ENCODE data around the gene FOXP4.

FOXP4 gene

DNA sequence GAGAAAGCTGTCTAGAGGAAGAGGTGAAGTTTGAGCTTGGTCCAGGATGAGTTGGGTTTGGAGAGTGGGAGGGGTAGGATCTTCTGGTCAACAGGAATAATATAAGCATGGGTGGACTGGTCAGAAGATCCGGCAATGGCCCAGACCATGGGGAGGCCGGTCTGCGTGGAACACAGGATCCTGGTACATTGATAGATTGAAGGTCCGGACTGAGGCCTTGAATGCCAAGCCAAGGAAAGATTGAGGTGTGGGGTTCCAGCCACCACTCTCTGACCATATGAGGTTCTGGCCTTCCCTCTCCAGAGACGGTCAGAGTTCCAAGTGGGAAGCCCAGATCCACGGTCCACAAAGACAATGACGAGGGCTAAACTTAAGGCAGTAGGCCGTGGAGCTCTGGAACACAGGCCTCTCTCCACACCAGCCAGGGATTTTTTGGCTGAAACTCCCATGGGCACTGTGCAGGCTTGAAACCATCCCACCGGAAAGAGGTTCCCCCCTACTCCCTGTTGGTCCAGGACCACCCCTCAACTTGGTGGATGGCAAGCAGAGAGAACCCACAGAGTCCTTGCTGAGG is 95.3 kb downstream of the FOXP4 start:
- intact Hi-C loops (cut with micrococcal nuclease): no loop called here
- H3K9me3 Mint-ChIP-seq: no peaks in the 10 kb centered on the region
- no peak overlapping the region for H3K27ac Mint-ChIP-seq
- H3K4me3 Mint-ChIP-seq: no peak overlapping the region
- H3K4me1 Mint-ChIP-seq (ENCODE audit: low read depth): peaks cover 19% of the 10 kb centered on the region
- peaks cover 68% of the 10 kb centered on the region for H3K27me3 Mint-ChIP-seq
- no peaks in the 10 kb centered on the region for H3K36me3 Mint-ChIP-seq (ENCODE audit: low read depth)

DNA sequence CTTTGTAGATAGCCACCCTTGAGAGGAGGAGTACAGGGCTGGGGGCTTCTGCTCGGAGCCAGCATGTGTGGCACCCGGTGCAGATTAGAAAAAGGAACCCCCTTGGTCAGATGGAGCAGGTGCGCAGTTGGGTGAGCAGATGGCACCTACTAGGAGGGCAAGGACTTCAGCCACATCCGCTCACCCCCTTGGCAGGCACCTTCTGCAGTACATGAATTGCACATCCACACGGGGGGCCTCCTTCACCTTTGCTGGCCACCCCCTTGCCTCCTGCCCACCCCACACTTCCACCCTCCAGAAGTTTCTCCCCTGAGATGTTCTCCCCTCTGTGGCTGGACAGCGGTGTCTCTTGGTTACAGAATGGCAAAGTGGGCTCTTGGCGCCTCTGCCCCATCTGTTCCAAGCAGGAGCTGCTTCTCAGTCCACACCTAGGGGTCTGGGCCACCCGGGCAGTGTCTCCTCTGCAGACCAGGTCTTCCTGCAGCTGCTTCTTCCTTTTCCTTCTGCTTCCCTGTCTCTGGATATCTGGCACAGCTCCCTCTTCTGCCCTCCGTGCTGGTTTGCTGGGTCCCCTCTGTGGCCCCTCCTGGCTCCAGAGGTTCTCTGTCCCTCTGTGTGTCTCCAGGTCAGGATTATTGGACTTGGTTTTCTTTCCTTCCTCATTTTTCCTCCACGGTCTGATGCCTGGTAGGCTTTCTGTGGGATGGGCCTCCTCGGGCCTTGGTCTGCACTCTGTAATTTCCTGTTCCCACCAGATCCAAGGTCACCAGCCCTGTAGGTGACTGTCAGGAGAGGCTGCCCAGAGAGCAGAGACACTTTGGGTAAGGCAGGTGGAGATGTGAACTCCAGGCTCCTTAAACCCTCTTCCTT is 96.1 kb downstream of the FOXP4 start:
- H3K4me1 Mint-ChIP-seq (ENCODE audit: low read depth): peaks cover 19% of the 10 kb centered on the region
- intact Hi-C loops (cut with micrococcal nuclease): no loop called here
- H3K9me3 Mint-ChIP-seq: no peaks in the 10 kb centered on the region
- H3K36me3 Mint-ChIP-seq (ENCODE audit: low read depth): no peaks in the 10 kb centered on the region
- H3K27ac Mint-ChIP-seq: no peak overlapping the region
- no peak overlapping the region for H3K4me3 Mint-ChIP-seq
- peaks cover 61% of the 10 kb centered on the region for H3K27me3 Mint-ChIP-seq

DNA sequence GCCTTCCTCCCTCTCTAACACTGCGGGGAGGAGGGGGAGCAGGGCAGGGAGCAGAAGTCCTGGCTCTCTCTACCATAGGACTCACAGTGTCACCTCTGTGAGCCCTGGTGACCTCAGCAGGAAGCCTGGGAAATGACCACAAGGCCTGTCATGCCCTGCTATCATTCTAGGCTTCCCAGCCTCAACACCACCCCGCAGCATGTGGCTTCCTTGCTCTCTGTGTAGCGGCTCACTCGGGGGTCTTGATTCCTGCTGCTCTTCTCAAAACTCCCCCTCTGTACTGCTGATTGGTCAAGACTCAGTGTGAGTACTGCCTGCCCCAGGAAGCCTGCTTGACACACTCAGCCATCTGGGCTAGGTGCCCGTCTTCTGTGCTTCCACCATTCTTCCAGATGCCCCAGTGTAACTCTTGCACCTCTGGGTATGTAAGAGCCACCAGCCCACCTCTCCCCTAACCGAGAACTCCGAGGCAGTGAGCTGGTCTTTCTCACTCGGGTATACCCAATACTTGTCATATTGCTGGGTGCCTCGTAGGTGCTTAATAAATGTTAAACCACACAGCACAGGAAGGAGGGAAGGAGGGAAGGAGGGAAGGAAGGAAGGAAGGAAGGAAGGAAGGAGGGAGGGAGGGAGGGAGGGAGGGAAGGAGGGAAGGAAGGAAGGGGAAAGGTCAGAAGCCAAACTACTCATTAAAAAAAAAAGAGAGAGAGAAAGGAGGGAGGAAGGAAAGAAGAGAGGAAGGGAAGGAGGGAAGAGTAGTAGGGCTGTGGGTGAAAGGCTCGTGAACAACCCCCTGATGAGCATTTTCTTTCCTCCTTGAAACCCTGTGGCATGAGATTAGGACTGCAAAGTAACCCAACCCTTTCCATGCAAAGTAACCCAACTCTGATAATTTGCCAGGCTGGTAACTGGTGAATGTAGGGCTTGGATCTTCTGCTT is 97.0 kb downstream of the FOXP4 start:
- H3K9me3 Mint-ChIP-seq: no peaks in the 10 kb centered on the region

DNA sequence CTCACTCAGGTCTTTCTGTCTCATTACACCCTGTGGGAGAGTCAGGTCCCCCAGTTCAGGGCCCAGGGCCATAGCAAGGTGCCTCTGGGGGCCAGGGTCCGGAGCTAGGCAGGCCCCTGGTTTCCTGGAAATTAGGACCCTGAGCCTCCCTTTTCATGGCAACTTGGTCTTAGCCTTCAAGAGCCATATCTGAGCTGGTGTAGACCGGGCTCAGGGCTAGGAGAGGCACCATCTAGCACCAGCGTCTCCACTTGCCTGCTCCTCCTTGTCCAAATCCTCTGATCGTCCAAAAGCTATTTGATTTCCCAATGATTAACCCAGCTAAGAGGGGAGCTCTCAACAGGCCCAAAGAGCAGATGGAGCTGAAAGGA is 97.7 kb downstream of the FOXP4 start:
- intact Hi-C loops (cut with micrococcal nuclease): no loop called here

More for the DNA sequence above, 97.0 kb downstream of the FOXP4 start:
- no peak overlapping the region for H3K27ac Mint-ChIP-seq
- peaks cover 11% of the 10 kb centered on the region for H3K4me1 Mint-ChIP-seq (ENCODE audit: low read depth)
- no peaks in the 10 kb centered on the region for H3K36me3 Mint-ChIP-seq (ENCODE audit: low read depth)
- no peak overlapping the region for H3K4me3 Mint-ChIP-seq
- peaks cover 53% of the 10 kb centered on the region for H3K27me3 Mint-ChIP-seq
- intact Hi-C loops (cut with micrococcal nuclease): no loop called here

DNA sequence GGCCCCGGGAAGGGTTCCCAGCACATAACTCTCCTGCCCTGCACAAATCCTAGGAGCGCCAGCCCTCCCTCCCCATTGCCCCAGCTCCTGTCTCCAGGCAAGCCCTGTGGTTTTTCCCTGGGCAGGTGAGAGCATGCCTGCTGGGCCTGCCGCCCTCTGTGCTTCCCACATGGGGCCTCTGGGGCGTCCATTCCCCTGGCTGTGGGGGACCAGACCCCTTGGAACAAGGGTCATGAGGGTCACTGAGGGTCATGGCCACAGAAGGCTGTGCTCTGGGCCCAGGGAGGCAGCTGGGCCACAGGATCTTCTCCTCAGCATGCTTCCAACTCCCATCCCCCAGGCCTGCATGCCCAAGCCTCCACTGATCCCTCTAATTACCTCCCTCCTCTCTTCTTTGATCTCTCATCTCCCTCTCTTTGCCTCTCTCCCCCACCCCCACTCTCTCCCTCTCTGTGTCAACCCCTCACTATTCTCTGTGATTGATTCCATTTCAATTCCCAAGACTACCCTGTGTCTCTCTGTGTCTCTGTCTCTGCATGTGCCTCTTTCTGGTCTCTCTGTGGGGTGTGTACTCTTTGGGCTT is 98.2 kb downstream of the FOXP4 start:
- H3K9me3 Mint-ChIP-seq: no peaks in the 10 kb centered on the region
- intact Hi-C loops (cut with micrococcal nuclease): no loop called here
- H3K27ac Mint-ChIP-seq: no peak overlapping the region
- H3K27me3 Mint-ChIP-seq: peaks cover 41% of the 10 kb centered on the region
- H3K4me3 Mint-ChIP-seq: no peak overlapping the region
- H3K4me1 Mint-ChIP-seq (ENCODE audit: low read depth): peaks cover under 1% of the 10 kb centered on the region
- no peaks in the 10 kb centered on the region for H3K36me3 Mint-ChIP-seq (ENCODE audit: low read depth)

More for the DNA sequence above, 97.7 kb downstream of the FOXP4 start:
- no peak overlapping the region for H3K4me3 Mint-ChIP-seq
- no peaks in the 10 kb centered on the region for H3K9me3 Mint-ChIP-seq
- H3K4me1 Mint-ChIP-seq (ENCODE audit: low read depth): peaks cover 6% of the 10 kb centered on the region
- peaks cover 46% of the 10 kb centered on the region for H3K27me3 Mint-ChIP-seq
- no peaks in the 10 kb centered on the region for H3K36me3 Mint-ChIP-seq (ENCODE audit: low read depth)
- no peak overlapping the region for H3K27ac Mint-ChIP-seq

DNA sequence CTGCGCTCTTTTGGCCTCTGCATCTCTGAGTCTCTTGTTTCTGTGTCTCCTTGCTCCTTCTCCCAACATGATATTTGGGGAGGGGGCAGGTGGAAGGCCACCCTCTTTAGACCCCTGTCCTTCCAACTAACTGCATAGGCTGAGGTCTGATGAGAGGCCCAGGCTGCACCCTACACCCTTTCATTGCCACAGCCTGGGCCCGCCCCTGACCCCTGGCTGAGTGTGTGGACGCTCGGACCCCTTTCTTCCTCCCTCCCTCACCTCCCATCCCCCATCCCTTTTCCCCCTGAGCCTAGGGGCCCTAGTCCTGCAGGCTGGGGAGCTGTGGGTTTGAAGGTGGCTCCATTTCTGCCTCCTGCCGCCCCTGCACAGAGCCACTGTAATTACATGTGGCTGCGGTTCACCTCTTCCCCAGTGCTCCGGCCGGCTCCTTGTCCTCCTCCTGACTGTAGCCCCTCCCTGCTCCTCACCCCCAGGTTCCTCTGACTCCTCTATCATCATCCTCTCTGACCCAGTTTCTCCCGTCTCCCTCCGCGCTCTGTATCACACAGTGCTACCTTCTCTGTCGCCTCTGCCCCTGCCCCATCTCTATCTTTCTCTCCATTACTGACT is 98.9 kb downstream of the FOXP4 start:
- Mint-ChIP-seq H3K36me3 (ENCODE audit: low read depth) (no peaks in the 10 kb centered on the region), H3K27me3 (peaks cover 34% of the 10 kb centered on the region), H3K9me3 (no peaks in the 10 kb centered on the region), H3K4me3 (no peak overlapping the region), H3K4me1 (ENCODE audit: low read depth) (no peaks in the 10 kb centered on the region), H3K27ac (no peak overlapping the region)
- intact Hi-C loops (cut with micrococcal nuclease): no loop called here

DNA sequence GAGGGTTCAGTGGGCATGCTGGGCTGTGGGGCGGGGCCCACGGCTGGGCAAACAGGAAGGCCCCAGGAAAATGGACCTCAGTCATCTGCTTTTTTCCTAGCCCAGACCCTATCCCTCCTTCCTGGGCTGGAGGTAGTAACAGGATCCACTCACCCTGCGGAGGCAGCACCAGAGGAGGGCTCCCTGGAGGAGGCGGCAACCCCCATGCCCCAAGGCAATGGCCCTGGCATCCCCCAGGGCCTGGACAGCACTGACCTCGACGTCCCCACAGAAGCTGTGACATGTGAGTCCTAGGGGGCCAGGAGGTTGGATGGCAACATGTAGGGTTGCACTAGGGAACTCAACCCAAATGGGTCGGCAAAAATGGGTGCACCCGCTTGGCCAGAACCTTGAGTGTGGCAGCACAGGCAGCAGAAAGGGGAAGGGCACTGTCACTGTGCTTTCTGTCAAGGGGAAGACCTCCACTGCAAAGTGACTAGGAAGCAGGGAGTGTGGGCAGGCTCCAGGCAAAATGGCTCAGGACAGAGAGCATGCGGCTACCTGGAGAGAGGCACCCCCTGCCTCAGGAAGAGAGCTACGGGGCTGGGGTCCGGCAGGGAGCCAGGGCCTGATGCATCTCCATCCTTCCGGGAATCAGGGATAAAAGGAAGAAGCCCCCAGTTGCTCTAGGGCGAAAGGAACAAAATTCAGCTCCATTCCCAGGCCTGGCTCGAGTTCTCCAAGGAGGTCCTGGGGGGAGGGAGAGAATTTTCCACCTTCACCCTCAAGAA is 100.0 kb downstream of the FOXP4 start:
- Mint-ChIP-seq H3K27ac (no peak overlapping the region), H3K27me3 (peaks cover 26% of the 10 kb centered on the region), H3K9me3 (no peaks in the 10 kb centered on the region), H3K4me3 (no peak overlapping the region), H3K4me1 (ENCODE audit: low read depth) (no peaks in the 10 kb centered on the region), H3K36me3 (ENCODE audit: low read depth) (no peaks in the 10 kb centered on the region)
- intact Hi-C loops (cut with micrococcal nuclease): no loop called here

DNA sequence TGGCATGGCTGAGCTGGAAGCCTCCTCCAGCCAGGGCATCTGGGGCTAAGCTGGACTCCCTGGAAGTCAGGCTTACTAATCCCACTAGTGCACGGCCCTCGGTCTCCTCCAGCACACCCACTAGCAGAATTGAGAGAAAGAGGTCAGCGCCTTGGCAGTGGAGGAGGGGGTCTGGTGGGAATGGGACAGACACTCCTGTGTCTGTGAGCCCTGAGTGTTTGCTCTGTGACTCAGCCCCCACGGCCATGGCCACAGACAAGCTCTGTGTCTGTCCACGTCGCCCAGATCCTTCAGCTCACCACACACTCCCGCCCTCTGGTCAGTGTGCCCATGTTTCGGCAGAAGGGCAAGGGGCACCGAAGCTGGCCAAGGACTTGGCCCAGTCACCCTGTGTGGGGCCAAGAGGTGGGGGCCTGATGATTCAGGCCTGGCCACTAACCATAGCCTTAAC is 100.9 kb downstream of the FOXP4 start:
- Mint-ChIP-seq H3K36me3 (ENCODE audit: low read depth) (no peaks in the 10 kb centered on the region), H3K4me1 (ENCODE audit: low read depth) (no peaks in the 10 kb centered on the region), H3K27ac (no peak overlapping the region), H3K4me3 (no peak overlapping the region), H3K27me3 (peaks cover 21% of the 10 kb centered on the region), H3K9me3 (no peaks in the 10 kb centered on the region)
- intact Hi-C loops (cut with micrococcal nuclease): no loop called here

DNA sequence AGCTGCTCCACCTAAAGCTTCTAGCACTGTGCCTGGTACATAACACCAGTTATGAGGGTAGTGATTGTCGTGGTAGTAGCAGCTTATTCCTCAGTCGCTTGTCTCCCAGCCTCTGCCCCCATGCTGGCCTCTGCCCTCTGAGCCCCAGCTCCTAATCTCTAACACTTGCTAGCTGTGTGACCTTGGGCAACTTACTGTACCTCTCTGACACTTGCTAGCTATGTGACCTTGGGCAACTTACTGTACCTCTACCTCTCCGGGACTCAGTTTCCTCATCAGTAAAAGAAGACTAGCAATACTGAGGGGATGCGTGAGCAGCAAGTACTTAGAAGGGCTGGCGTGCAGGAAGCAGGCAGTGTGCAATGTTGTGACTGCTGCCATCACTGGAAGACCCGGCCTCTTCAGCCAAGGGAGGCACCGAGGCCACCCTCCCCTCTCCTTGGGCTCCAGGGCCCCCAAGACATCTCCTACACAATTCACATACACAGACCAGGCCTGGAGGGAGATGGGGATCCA is 101.9 kb downstream of the FOXP4 start:
- H3K9me3 Mint-ChIP-seq: no peaks in the 10 kb centered on the region
- H3K4me3 Mint-ChIP-seq: no peak overlapping the region
- no peaks in the 10 kb centered on the region for H3K4me1 Mint-ChIP-seq (ENCODE audit: low read depth)
- H3K36me3 Mint-ChIP-seq (ENCODE audit: low read depth): no peaks in the 10 kb centered on the region
- H3K27ac Mint-ChIP-seq: no peak overlapping the region
- intact Hi-C loops (cut with micrococcal nuclease): no loop called here
- peaks cover 13% of the 10 kb centered on the region for H3K27me3 Mint-ChIP-seq

DNA sequence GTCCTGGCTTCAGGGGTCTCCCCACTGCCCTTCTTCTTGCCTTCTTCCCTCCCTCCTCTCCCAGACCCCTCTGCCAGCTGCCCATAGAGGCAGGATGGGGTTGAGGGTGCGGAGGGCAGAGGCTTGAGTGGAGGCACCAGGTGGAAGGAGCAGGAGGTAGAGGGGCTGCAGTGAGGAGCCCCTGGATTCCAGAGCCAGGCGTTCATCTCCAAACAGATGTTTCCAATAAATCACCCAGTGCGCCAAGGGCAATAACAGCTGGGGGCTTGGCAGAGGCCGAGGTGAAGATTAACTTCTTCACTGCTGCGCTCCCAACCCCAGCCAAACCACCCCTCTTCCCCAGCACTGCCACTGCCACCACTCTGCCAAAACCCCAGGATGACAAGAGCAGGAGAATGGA is 102.7 kb downstream of the FOXP4 start:
- Mint-ChIP-seq H3K27me3 (peaks cover 11% of the 10 kb centered on the region), H3K9me3 (no peaks in the 10 kb centered on the region), H3K4me3 (no peak overlapping the region), H3K27ac (no peak overlapping the region), H3K4me1 (ENCODE audit: low read depth) (no peaks in the 10 kb centered on the region), H3K36me3 (ENCODE audit: low read depth) (no peaks in the 10 kb centered on the region)
- intact Hi-C loops (cut with micrococcal nuclease): no loop called here

DNA sequence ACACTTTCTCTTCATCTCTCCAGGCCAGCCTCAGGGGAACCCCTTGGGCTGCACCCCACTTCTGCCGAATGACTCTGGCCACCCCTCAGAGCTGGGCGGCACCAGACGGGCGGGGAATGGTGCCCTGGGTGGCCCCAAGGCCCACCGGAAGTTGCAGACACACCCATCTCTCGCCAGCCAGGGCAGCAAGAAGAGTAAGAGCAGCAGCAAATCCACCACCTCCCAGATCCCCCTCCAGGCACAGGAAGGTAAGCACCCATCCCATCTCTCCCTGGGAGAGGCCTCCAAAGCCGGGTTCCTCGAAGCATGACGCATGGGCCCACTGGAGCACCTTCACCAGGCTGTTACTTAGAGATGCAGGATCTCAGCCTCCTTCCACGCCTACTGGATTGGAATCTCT is 103.4 kb downstream of the FOXP4 start:
- Mint-ChIP-seq H3K4me3 (no peak overlapping the region), H3K36me3 (ENCODE audit: low read depth) (no peaks in the 10 kb centered on the region), H3K27me3 (peaks cover 11% of the 10 kb centered on the region), H3K4me1 (ENCODE audit: low read depth) (no peaks in the 10 kb centered on the region), H3K9me3 (no peaks in the 10 kb centered on the region), H3K27ac (no peak overlapping the region)
- intact Hi-C loops (cut with micrococcal nuclease): no loop called here

DNA sequence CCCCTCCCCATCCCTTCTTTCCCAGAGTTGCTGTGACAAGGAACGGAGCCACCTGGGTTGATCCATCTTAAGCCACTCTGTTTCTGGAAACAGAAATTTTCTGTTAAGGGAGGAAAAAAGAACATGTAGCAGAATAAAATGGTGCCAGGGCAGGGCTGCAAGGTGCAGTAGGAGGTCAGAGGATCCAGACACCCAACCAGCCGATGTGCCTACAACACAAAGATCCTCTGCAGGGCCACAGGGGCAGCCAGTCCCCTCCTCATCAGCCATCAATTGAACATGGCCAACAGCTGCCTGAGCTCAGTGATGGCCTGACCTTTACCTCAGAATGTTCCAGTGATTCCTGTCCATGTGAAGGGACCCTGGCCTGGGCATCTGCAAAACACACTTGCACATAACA is 103.9 kb downstream of the FOXP4 start:
- no peak overlapping the region for H3K27ac Mint-ChIP-seq
- no peaks in the 10 kb centered on the region for H3K9me3 Mint-ChIP-seq
- intact Hi-C loops (cut with micrococcal nuclease): no loop called here
- no peaks in the 10 kb centered on the region for H3K4me1 Mint-ChIP-seq (ENCODE audit: low read depth)
- no peaks in the 10 kb centered on the region for H3K36me3 Mint-ChIP-seq (ENCODE audit: low read depth)
- no peak overlapping the region for H3K4me3 Mint-ChIP-seq
- peaks cover 12% of the 10 kb centered on the region for H3K27me3 Mint-ChIP-seq
